ENCODE data around the gene PASK.

Gene PASK

GRCh38 chr2:241160318-241160717 is 11.0 kb upstream of the PASK start:
- Histone ChIP-seq H3K4me3 (ENCODE audit: low read depth, low read length) (no peak overlapping the region), H3K27me3 (replicated peaks) (no peaks in the 10 kb centered on the region), H3K27ac (no peak overlapping the region), H3K36me3 (replicated peaks) (peaks cover 19% of the 10 kb centered on the region)
- no peak for TF ChIP-seq CTCF (IDR thresholded peaks at IDR 0.05; ENCODE audit: low read depth, low read length, missing control alignments)
- in situ Hi-C loops (cut with HindIII; ENCODE audit: low pct_ligation_motif_present, low sequenced_read_pairs) = no loop called here
- DNase-seq = no peak

GRCh38 chr2:241159116-241159515 is 9.8 kb upstream of the PASK start:
- Histone ChIP-seq H3K27me3 (replicated peaks) (no peaks in the 10 kb centered on the region), H3K27ac (no peak overlapping the region), H3K4me3 (ENCODE audit: low read depth, low read length) (no peak overlapping the region), H3K36me3 (replicated peaks) (peaks cover 16% of the 10 kb centered on the region)
- in situ Hi-C loops (cut with HindIII; ENCODE audit: low pct_ligation_motif_present, low sequenced_read_pairs) = no loop called here
- no peak for TF ChIP-seq CTCF (IDR thresholded peaks at IDR 0.05; ENCODE audit: low read depth, low read length, missing control alignments)
- no peak for DNase-seq

- no peaks in the 10 kb centered on the region for H3K27me3 ChIP-seq (replicated peaks)
- no peak overlapping the region for H3K27ac ChIP-seq
- in situ Hi-C loops (cut with HindIII; ENCODE audit: low pct_ligation_motif_present, low sequenced_read_pairs) = no loop called here
- no peak overlapping the region for H3K4me3 ChIP-seq (ENCODE audit: low read depth, low read length)
- peaks cover 10% of the 10 kb centered on the region for H3K36me3 ChIP-seq (replicated peaks)
- DNase-seq = no peak
- TF ChIP-seq CTCF (IDR thresholded peaks at IDR 0.05; ENCODE audit: low read depth, low read length, missing control alignments) = no peak
Observed at GRCh38 chr2:241158546-241158900, 9.3 kb upstream of the PASK start.

- Histone ChIP-seq H3K36me3 (replicated peaks) (peaks cover 9% of the 10 kb centered on the region), H3K27ac (peak overlapping the region; percentile 47), H3K4me3 (ENCODE audit: low read depth, low read length) (no peak overlapping the region), H3K27me3 (replicated peaks) (no peaks in the 10 kb centered on the region)
- in situ Hi-C loops (cut with HindIII; ENCODE audit: low pct_ligation_motif_present, low sequenced_read_pairs) = no loop called here
- peak; percentile 84 for DNase-seq
- TF ChIP-seq CTCF (IDR thresholded peaks at IDR 0.05; ENCODE audit: low read depth, low read length, missing control alignments) = no peak
Observed at GRCh38 chr2:241157841-241158545, 8.7 kb upstream of the PASK start.

GRCh38 chr2:241156971-241157441 is 7.7 kb upstream of the PASK start:
- Histone ChIP-seq H3K4me3 (ENCODE audit: low read depth, low read length) (no peak overlapping the region), H3K27ac (no peak overlapping the region), H3K27me3 (replicated peaks) (no peaks in the 10 kb centered on the region), H3K36me3 (replicated peaks) (peaks cover 9% of the 10 kb centered on the region)
- TF ChIP-seq CTCF (IDR thresholded peaks at IDR 0.05; ENCODE audit: low read depth, low read length, missing control alignments) = no peak
- in situ Hi-C loops (cut with HindIII; ENCODE audit: low pct_ligation_motif_present, low sequenced_read_pairs) = no loop called here
- DNase-seq = no peak

DNA sequence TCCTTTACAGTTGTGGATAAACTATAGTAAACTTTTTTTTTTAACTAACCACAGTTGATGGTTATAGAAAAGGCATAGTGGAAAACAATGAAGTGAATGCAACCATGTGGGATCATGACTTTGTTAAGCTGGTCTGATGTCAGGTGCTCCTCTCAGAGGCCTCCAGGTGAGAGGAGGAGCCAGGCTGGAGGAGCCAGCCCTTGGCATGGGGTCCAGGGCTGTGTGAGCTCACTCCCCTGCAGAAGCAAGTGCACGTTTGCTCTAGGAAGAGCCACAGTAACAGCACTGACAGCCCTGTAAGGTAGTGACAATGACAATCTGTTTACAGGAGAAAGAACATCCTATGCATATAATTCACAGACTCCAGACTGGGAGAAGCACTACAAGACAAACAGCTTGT is 6.7 kb upstream of the PASK start:
- DNase-seq = no peak
- no peak overlapping the region for H3K4me3 ChIP-seq (ENCODE audit: low read depth, low read length)
- no peak for TF ChIP-seq CTCF (IDR thresholded peaks at IDR 0.05; ENCODE audit: low read depth, low read length, missing control alignments)
- no peaks in the 10 kb centered on the region for H3K27me3 ChIP-seq (replicated peaks)
- in situ Hi-C loops (cut with HindIII; ENCODE audit: low pct_ligation_motif_present, low sequenced_read_pairs) = no loop called here
- no peak overlapping the region for H3K27ac ChIP-seq
- H3K36me3 ChIP-seq (replicated peaks) = peaks cover 9% of the 10 kb centered on the region
